ENCODE data around the gene EEFSEC.

Gene EEFSEC

DNA sequence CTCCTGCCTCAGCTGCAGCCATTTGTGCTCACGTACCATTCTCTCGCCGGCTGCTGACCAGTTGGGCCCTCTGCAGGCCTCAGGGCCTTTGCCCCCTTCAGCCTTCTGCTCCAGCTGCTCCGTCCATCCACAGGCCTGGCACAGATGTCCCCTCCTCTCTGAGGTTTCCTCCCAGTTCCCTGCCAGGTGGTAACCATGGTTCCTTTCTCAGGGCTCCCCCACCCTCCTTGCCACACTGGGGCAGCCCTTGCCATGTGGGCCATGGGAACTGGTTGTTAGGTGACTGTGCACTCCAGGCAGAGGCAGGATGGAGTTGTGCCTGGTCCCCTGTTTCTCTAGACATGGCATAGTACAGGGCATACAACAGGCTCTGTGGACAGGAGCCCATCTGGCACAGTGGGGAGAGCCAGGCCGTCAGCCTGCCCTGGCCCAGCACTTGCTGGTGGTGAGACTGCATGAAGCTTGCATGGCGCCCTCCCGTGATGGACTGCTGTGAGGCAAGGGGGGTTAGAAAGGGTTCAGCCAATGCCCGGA lies 164.5 kb downstream of the EEFSEC start:
- DNase-seq = peak in 3 of 14 donors; percentile 31 to 64 (median 57)

DNA sequence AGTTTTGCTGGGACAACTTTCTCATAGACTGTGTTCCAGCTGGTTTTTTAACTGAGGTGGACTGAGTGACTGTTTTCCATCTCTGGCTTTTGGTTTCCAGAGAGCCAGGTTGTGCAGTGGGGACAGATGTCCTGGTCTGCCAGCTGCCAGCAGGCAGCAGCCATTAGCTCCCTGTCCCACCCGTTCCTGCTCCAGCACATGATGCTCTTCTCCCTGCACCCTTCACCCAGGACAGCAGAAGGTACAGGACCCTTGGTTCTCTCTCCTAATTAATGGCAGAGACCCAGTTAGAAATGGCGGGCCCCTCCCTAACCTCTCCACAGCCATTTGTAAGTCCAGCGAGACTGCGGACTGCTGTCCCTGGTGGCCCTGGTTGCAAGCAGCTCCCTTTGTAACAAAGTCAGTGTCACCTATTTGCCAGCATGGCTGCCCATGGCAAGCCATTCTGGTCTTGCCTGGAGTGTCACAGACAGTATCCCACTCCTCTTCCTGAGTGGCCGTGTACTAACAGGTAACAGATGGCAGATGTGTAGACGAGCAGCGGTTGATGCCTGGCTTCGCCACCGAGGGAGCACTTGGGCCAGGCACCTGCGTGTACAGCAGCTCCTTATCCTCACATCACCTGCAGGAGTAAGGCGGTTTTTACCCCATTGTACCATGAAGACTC lies 165.1 kb downstream of the EEFSEC start:
- no peak for DNase-seq

- DNase-seq = no peak
Measured at GRCh38 chr3:128319107-128319506, 165.8 kb downstream of the EEFSEC start.

DNA sequence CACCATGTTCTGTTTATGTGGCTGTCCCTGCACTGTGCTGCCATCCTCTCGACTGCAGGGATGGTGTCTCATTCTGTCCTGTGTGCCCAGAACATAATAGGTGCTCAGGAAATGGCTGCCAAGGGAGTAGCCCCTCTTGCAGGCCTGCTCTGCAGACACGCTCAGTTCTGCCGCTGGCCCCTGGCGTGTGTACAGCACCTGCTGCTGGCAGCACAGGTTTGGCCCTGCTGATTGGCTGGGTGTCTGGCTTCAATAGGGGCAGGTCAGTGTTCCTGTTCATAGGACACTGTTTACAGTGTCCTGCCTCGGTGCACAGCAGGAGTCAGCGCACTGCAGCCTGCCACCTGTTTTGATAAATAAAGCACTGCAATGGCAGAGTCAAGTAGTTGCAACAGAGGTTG lies 166.5 kb downstream of the EEFSEC start:
- no peak for DNase-seq

GRCh38 chr3:128320551-128321340 lies 167.5 kb downstream of the EEFSEC start:
- DNase-seq = peak in 1 of 14 donors; percentile 9

DNA sequence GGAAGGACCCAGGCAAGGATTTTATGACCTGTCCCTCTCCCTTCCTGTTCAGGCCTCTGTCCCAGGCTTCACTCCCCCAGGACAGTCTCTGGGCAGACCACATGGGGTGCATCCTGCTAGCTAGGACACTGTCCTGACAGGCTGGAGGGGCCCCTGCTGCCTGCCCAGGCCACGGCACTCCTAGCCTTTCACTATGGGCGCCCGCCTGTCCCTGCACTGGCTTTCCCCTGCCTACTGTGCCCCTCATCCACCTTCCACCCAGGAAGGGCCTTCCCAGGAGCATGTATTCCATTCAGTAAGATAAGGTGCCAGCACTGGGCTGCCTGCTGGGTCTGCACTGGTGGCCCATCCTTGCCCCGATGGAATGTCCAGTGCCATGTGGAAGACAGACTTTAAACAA lies 168.1 kb downstream of the EEFSEC start:
- no peak for DNase-seq

DNA sequence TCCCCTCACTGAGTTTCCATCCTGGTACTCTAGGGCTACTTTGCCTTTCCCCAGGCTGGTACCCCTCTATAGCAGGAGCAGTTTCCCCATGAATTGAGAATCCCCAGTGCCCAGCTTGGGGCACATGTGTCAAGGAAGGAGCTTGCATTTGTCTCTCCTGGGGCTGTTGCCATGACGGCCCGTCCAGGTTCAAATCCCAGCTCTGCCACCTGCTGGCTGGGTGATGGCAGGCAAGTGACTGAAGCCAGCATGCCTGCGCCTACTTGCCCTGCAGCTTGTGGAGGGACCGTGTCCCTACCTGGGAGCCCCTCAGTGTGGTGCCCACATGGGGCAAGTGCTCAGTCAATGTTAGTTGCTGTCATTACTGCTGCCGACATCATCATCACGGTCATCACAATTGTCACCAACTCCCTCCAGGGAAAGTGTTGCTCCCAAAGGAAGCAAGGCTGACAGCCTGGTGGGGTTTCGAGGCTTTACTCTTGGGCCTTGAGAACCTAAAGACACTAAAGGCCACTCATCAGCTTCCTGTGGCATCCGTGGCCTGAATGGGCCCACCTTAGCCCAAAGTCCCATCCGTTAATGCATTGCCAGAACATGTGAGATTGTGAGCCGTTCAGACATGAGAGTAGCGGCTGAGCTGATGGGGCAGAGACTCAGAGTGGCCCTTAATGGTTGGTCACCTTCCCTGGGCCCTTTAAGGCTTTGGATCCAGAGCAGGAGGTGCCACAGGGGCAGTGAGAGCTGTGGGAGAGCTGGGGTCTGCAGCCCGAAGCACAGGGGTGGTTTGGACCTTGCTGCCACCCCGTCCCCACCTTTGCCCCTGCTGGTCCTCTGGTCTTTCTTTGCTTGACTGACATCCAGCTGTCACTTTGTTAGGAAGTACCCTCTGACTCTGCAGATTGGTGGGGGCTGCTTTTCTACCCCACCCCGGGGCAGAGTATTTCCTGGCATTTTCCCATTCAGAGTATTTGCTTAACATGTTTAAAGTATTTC lies 169.0 kb downstream of the EEFSEC start:
- DNase-seq = peak in 3 of 14 donors; percentile 14 to 29 (median 15)

- DNase-seq = peak in 1 of 14 donors; percentile 57
Measured at GRCh38 chr3:128323206-128324081, 170.2 kb downstream of the EEFSEC start.

DNA sequence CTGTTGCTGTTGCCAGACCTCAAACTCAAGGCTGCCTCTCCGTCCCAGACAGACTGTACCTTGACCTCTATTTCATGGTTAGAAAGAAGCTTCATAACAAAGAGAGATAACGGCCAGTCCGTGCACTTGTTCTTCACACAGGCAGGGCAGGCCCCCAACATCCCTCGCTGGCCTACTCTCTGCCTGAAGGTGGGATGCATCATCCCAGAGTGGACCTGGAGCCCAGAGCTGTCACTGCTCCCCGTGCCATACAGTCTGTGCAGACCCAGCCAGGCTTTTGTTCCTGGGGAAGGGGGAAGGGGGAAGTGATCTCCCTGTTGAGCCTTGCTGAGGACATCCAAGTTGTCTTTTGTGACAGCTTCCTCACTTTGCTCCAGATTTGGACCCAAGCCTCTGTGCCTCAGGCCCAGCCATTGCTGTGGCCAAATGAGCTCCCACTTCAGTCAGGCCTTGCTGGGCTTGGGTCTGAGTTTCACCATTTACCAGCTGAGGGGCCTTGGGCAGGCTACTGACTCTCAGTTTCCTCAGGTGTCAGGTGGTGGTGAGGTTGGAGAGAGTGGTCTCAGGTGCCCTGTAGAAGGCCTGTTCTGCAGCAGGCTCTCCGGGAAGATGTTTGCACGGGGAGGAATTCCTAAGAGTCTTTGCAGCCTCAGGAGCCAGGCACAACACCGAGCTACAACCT lies 171.8 kb downstream of the EEFSEC start:
- DNase-seq = no peak

GRCh38 chr3:128326051-128326823 lies 173.0 kb downstream of the EEFSEC start:
- no peak for DNase-seq

GRCh38 chr3:128327606-128328031 lies 174.3 kb downstream of the EEFSEC start:
- no peak for DNase-seq

- DNase-seq = no peak
Measured at GRCh38 chr3:128328546-128329458, 175.5 kb downstream of the EEFSEC start.

- DNase-seq = no peak
Measured at GRCh38 chr3:128329491-128330213, 176.4 kb downstream of the EEFSEC start.

DNA sequence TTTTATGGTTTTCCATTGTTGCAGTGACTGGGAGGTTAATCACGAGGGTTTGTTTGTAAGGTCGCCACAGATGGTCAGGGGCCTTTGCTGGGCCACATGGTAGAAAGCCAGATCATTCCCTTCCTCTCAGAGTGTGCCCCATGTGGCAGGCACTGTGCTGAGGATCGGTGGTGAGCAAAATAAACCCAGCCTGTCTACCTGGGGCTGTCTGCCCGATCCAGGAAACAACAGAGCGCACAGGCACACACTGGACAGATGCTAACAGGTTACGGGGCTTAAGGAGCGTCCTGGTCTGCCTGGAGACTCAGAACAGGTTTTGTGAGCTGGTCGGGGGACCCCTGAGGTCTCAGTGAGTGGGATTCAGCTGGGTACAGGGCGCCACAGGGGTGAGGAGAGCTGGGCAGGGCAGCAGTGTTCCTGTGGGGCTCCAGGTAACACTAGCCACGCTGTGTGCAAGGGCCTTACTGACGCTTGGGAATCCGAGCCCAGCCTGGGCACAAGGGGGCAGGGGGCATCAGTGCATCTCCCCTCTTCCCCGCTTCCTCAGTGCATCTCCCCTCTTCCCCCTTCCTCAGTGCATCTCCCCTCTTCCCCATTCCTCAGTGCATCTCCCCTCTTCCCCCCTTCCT lies 177.0 kb downstream of the EEFSEC start:
- DNase-seq = no peak

DNA sequence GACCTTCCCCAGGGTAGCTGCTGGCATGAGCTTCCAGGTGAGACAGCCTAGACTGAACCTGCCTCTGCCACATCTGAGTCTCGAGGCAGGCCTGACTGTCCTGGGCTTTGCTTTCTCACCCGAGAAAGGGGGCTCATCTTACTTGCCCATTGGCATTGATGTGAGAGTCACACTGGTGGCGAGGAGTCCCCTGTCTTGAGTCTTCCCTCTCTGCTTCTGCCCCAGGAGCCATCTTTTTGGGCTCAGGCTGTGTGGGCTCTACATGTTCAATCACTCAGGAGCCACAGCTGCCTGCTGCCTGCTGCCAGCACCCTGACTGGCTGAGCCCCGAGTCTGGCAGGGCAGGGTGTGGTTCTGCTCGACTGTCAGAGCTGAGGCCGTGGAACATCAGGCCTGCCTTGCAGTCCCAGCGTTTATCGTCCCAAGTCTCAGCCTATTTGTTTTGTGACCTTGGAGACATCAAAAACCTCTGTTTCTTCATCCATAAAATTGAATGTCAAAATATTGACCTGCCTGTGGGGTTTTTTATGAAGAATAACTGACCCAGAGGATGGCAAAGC lies 180.9 kb downstream of the EEFSEC start:
- no peak for DNase-seq

GRCh38 chr3:128334766-128335165 lies 181.5 kb downstream of the EEFSEC start:
- DNase-seq = no peak

- no peak for DNase-seq
Measured at GRCh38 chr3:128335621-128336296, 182.5 kb downstream of the EEFSEC start.

Measured in C1 segment of cervical spinal cord (tissue), 14 donors.